Caco-2 (cell line): ENCODE measurements around the gene MAD1L1. TPM values are rescaled to one million over a fixed set of nuclear protein-coding genes. Genes with fewer than 3 reads are reported as not detected.
"Not testable (repeated sequence)": the region's sequence is repeated elsewhere in the genome, so short reads cannot be mapped to it uniquely, and the experiment has no call there.

Source experiments
- BruUV-seq: library from RNA; stranded (reverse); fragments of 400-500 nt; replicated peaks from 2 replicates; lab custom pipeline; 2021; lab: Mats Ljungman, UMichigan
- CTCF ChIA-PET: fragments of 300-600 bp; sonication (Branson Sonifier 250); formaldehyde crosslinking; loops from one replicate; lab custom pipeline; 2022; ENCODE audit warnings: antibody characterized with exemption; lab: Charles Lee
- POLR2A ChIA-PET: fragments of 300-600 bp; sonication (Branson Sonifier 250); formaldehyde crosslinking; loops from one replicate; lab custom pipeline; 2022; ENCODE audit warnings: antibody characterized with exemption; lab: Charles Lee
- DNase-seq, 2 experiments: peaks; one replicate each; pipeline versions ENCODE4 v3.0.0 to v3.0.0-alpha.2; 2020 to 2022
- H3K27me3 ChIP-seq: replicated peaks from 2 replicates; pipeline ENCODE4 v1.6.0; 2011; ENCODE audit warnings: low read length; ENCODE audit not compliant: control insufficient read depth, insufficient read depth
- H3K36me3 ChIP-seq: 2 replicates; pipeline ENCODE4 v1.5.1; 2011; ENCODE audit warnings: low read length; ENCODE audit not compliant: control insufficient read depth, insufficient read depth
- H3K4me1 ChIP-seq: fragments of 250-450 bp; sonication (Bioruptor Pico); 2 replicates; pipeline ENCODE4 v1.5.1; 2020; ENCODE audit warnings: mild to moderate bottlenecking
- H3K4me3 ChIP-seq: 2 replicates; pipeline ENCODE4 v1.5.1; 2011; ENCODE audit warnings: low read depth, mild to moderate bottlenecking, control low read depth, low read length
- H3K9me3 ChIP-seq: fragments of 250-450 bp; sonication (Bioruptor Pico); 2 replicates; pipeline ENCODE4 v1.5.1; 2020; ENCODE audit warnings: mild to moderate bottlenecking, moderate library complexity
- H3K27ac Mint-ChIP-seq: one replicate; pipeline ENCODE4 v1.8.0; 2022; ENCODE audit warnings: mixed read lengths; ENCODE audit not compliant: unreplicated experiment
- H3K27me3 Mint-ChIP-seq: one replicate; pipeline ENCODE4 v1.8.0; 2022; ENCODE audit warnings: mixed read lengths; ENCODE audit not compliant: insufficient read depth, unreplicated experiment
- H3K36me3 Mint-ChIP-seq: one replicate; pipeline ENCODE4 v1.8.0; 2022; ENCODE audit warnings: mild to moderate bottlenecking, mixed read lengths; ENCODE audit not compliant: insufficient read depth, unreplicated experiment
- H3K4me1 Mint-ChIP-seq: one replicate; pipeline ENCODE4 v1.8.0; 2022; ENCODE audit warnings: low read depth, mixed read lengths; ENCODE audit not compliant: unreplicated experiment
- H3K4me3 Mint-ChIP-seq: one replicate; pipeline ENCODE4 v1.8.0; 2022; ENCODE audit warnings: mild to moderate bottlenecking, moderate library complexity, mixed read lengths; ENCODE audit not compliant: unreplicated experiment
- H3K9me3 Mint-ChIP-seq: one replicate; pipeline ENCODE4 v1.8.0; 2022; ENCODE audit warnings: mixed read lengths; ENCODE audit not compliant: unreplicated experiment
- intact Hi-C: fragments of 100-400 bp; cut with micrococcal nuclease; formaldehyde crosslinking; loops from one replicate; pipeline ENCODE4 v1.10.0; 2022; ENCODE audit not compliant: unreplicated experiment
- total RNA-seq: library from RNA; stranded (reverse); gene quantifications from 2 replicates; pipeline ENCODE4 v1.2.3, GENCODE V29; 2022
- TF ChIP-seq, protein P1 (sequence below), 2 experiments: fragments of 200-600 bp in 1 of 2; IDR thresholded peaks; 1 replicate in 1 of 2; 2 replicates in 1 of 2; pipeline versions ENCODE4 v1.5.1 to v1.8.0; 2011 to 2022; ENCODE audit warnings: antibody characterized with exemption in 1 of 2, control low read depth in 1 of 2, inconsistent platforms in 1 of 2, low read depth in 1 of 2, low read length in 1 of 2, mild to moderate bottlenecking in 1 of 2, moderate library complexity in 1 of 2; ENCODE audit not compliant: insufficient read depth in 1 of 2, severe bottlenecking in 1 of 2, unreplicated experiment in 1 of 2

Gene MAD1L1
- total RNA-seq, 1 experiment from 2014 or later = 58.6 TPM

- Mint-ChIP-seq H3K27ac (no peak overlapping the region), H3K36me3 (peaks cover 33% of the 10 kb centered on the region), H3K27me3 (no peaks in the 10 kb centered on the region), H3K4me1 (no peaks in the 10 kb centered on the region), H3K4me3 (no peak overlapping the region), H3K9me3 (no peaks in the 10 kb centered on the region)
- ChIA-PET CTCF (no interaction called here), POLR2A (no interaction called here)
- no TSS peak for BruUV-seq
- DNase-seq = peak in 1 of 2 experiments; percentile 19
- no peaks in the 10 kb centered on the region for H3K4me1 ChIP-seq
- H3K9me3 ChIP-seq = no peaks in the 10 kb centered on the region; the same call in 1 of the 2 replicates
- intact Hi-C loops = no loop called here
- no peak overlapping the region for H3K4me3 ChIP-seq
- no peaks in the 10 kb centered on the region for H3K27me3 ChIP-seq
- H3K36me3 ChIP-seq = no peaks in the 10 kb centered on the region; the same call in none of the 2 replicates
- TF ChIP-seq, protein P1, sequence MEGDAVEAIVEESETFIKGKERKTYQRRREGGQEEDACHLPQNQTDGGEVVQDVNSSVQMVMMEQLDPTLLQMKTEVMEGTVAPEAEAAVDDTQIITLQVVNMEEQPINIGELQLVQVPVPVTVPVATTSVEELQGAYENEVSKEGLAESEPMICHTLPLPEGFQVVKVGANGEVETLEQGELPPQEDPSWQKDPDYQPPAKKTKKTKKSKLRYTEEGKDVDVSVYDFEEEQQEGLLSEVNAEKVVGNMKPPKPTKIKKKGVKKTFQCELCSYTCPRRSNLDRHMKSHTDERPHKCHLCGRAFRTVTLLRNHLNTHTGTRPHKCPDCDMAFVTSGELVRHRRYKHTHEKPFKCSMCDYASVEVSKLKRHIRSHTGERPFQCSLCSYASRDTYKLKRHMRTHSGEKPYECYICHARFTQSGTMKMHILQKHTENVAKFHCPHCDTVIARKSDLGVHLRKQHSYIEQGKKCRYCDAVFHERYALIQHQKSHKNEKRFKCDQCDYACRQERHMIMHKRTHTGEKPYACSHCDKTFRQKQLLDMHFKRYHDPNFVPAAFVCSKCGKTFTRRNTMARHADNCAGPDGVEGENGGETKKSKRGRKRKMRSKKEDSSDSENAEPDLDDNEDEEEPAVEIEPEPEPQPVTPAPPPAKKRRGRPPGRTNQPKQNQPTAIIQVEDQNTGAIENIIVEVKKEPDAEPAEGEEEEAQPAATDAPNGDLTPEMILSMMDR (IDR thresholded peaks at IDR 0.05; ENCODE audit: insufficient read depth in 1 of 2, low read depth in 1 of 2, low read length in 1 of 2, severe bottlenecking in 1 of 2, unreplicated experiment in 1 of 2) = no peak
These were observed 260.0 kb downstream of the MAD1L1 start for GRCh38 chr7:1972744-1973143.

- intact Hi-C loops = no loop called here
- peaks cover 35% of the 10 kb centered on the region for H3K36me3 Mint-ChIP-seq
- H3K36me3 ChIP-seq = no peaks in the 10 kb centered on the region; the same call in none of the 2 replicates
- TF ChIP-seq, protein P1 (IDR thresholded peaks at IDR 0.05; ENCODE audit: insufficient read depth in 1 of 2, low read depth in 1 of 2, low read length in 1 of 2, severe bottlenecking in 1 of 2, unreplicated experiment in 1 of 2) = no peak
- BruUV-seq = no TSS peak
- no peak overlapping the region for H3K4me3 ChIP-seq
- POLR2A ChIA-PET = no interaction called here
- DNase-seq = no peak
- H3K27ac Mint-ChIP-seq = no peak overlapping the region
- no peak overlapping the region for H3K4me3 Mint-ChIP-seq
- H3K4me1 Mint-ChIP-seq = no peaks in the 10 kb centered on the region
- CTCF ChIA-PET = no interaction called here
- H3K9me3 ChIP-seq = no peaks in the 10 kb centered on the region
- no peaks in the 10 kb centered on the region for H3K27me3 Mint-ChIP-seq
- no peaks in the 10 kb centered on the region for H3K4me1 ChIP-seq
- H3K9me3 Mint-ChIP-seq = no peaks in the 10 kb centered on the region
- H3K27me3 ChIP-seq = no peaks in the 10 kb centered on the region
These were observed 260.6 kb downstream of the MAD1L1 start for GRCh38 chr7:1971946-1972654.

- Mint-ChIP-seq H3K4me1 (no peaks in the 10 kb centered on the region), H3K4me3 (no peak overlapping the region), H3K36me3 (peaks cover 35% of the 10 kb centered on the region), H3K9me3 (no peaks in the 10 kb centered on the region), H3K27me3 (no peaks in the 10 kb centered on the region), H3K27ac (no peak overlapping the region)
- H3K9me3 ChIP-seq = no peaks in the 10 kb centered on the region
- TF ChIP-seq, protein P1 (IDR thresholded peaks at IDR 0.05; ENCODE audit: insufficient read depth in 1 of 2, low read depth in 1 of 2, low read length in 1 of 2, severe bottlenecking in 1 of 2, unreplicated experiment in 1 of 2) = no peak
- no peaks in the 10 kb centered on the region for H3K4me1 ChIP-seq
- CTCF ChIA-PET = interaction anchor here (0.6 kb wide), 2 partner anchors 390 to 1707 kb away, joined by 3 read pairs; no protein-coding TSS in a partner anchor
- no peaks in the 10 kb centered on the region for H3K27me3 ChIP-seq
- no peak for DNase-seq
- intact Hi-C loops = no loop called here
- no TSS peak for BruUV-seq
- POLR2A ChIA-PET = no interaction called here
- no peaks in the 10 kb centered on the region; the same call in none of the 2 replicates for H3K36me3 ChIP-seq
- no peak overlapping the region for H3K4me3 ChIP-seq
These were observed 261.9 kb downstream of the MAD1L1 start for GRCh38 chr7:1970895-1971294.

DNA sequence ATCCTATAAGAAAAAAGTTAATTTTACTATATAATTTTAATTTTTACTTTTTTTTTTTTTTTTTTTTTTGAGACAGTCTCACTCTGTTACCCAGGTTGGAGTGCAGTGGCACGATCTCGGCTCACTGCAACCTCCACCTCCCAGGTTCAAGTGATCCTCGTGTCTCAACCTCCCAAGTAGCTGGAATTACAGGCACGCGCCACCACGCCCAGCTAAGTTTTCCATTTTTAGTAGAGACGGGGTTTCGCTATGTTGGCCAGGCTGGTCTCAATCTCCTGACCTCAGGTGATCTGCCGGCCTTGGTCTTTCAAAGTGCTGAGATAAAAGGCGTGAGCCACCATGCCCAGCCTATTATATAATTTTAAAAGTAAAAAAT is 262.5 kb downstream of the MAD1L1 start:
- POLR2A ChIA-PET = not testable (repeated sequence)

More for the DNA sequence above, 262.5 kb downstream of the MAD1L1 start:
- intact Hi-C loops, H3K9me3 ChIP-seq, H3K27me3 Mint-ChIP-seq, DNase-seq, BruUV-seq, H3K4me3 Mint-ChIP-seq, H3K27me3 ChIP-seq, H3K4me1 ChIP-seq, H3K36me3 ChIP-seq, H3K4me1 Mint-ChIP-seq, H3K4me3 ChIP-seq, H3K9me3 Mint-ChIP-seq, H3K27ac Mint-ChIP-seq: not testable (repeated sequence)
- CTCF ChIA-PET = interaction anchor here (0.6 kb wide), 1 partner anchor 1707 kb away, joined by 3 read pairs; no protein-coding TSS in a partner anchor
- peaks cover 34% of the 10 kb centered on the region for H3K36me3 Mint-ChIP-seq
